Nephron (organoid): Measurements from ENCODE around the gene CLEC19A.
A peak's percentile ranks its signal among the peaks of the same experiment; 100 is the strongest.

Experiments used
- H3K27ac Mint-ChIP-seq, 3 experiments: 2 replicates each; pipeline ENCODE4 v1.8.0; 2020; ENCODE audit warnings: mixed read lengths in 3 of 3, mild to moderate bottlenecking in 2 of 3, moderate library complexity in 1 of 3
- H3K27me3 Mint-ChIP-seq: 2 replicates; pipeline ENCODE4 v1.8.0; 2021; ENCODE audit warnings: low read depth, mild to moderate bottlenecking, moderate library complexity, mixed read lengths
- H3K36me3 Mint-ChIP-seq: 2 replicates; pipeline ENCODE4 v1.8.0; 2020; ENCODE audit warnings: low read depth, mixed read lengths
- H3K4me1 Mint-ChIP-seq: 2 replicates; pipeline ENCODE4 v1.8.0; 2020; ENCODE audit warnings: mixed read lengths
- H3K4me3 Mint-ChIP-seq, 3 experiments: 2 replicates each; pipeline ENCODE4 v1.8.0; 2020; ENCODE audit warnings: mild to moderate bottlenecking in 3 of 3, mixed read lengths in 3 of 3, moderate library complexity in 2 of 3
- H3K9me3 Mint-ChIP-seq: 2 replicates; pipeline ENCODE4 v1.8.0; 2020; ENCODE audit warnings: mixed read lengths
- CTCF ChIP-seq, 3 experiments: fragments of 200-600 bp; sonication (generic); IDR thresholded peaks; one replicate each; pipeline ENCODE4 v1.5.0; 2021; ENCODE audit warnings: antibody characterized with exemption in 3 of 3; ENCODE audit not compliant: unreplicated experiment in 3 of 3

CLEC19A gene

GRCh38 chr16:19292186-19292585 is 6.7 kb downstream of the CLEC19A start:
- TF ChIP-seq CTCF (IDR thresholded peaks at IDR 0.05; ENCODE audit: unreplicated experiment in 3 of 3) = no peak
- Mint-ChIP-seq H3K4me1 (peaks cover 30% of the 10 kb centered on the region), H3K36me3 (no peaks in the 10 kb centered on the region), H3K4me3 (no peak overlapping the region), H3K27me3 (peaks cover 5% of the 10 kb centered on the region), H3K9me3 (no peaks in the 10 kb centered on the region), H3K27ac (no peak overlapping the region)

- peak overlapping the region in 2 of 3 experiments; percentile 62 to 83 for H3K27ac Mint-ChIP-seq
- peaks cover 30% of the 10 kb centered on the region for H3K4me1 Mint-ChIP-seq
- no peak for TF ChIP-seq CTCF (IDR thresholded peaks at IDR 0.05; ENCODE audit: unreplicated experiment in 3 of 3)
- no peaks in the 10 kb centered on the region for H3K9me3 Mint-ChIP-seq
- H3K36me3 Mint-ChIP-seq = no peaks in the 10 kb centered on the region
- peak overlapping the region in 1 of 3 experiments; percentile 9 for H3K4me3 Mint-ChIP-seq
- peaks cover 9% of the 10 kb centered on the region for H3K27me3 Mint-ChIP-seq
Measured at GRCh38 chr16:19294156-19294649, 8.7 kb downstream of the CLEC19A start.

DNA sequence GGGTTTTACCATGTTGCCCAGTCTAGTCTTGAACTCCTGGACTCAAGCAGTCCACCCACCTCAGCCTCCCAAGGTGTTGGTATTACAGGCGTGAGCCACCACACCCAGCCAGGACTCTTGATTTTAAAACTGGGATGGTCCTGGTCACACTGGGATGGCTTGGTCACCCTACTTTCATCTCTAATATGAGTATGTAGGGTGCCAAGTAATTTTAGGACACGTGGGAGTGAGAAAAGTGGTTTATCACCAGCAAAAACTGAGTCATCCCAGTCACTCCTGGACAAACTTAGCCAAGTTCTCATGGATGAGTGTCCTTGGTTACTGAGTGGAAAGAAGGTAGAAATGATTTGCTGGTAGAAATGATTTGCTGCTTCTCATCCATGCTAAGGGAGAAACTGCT is 9.9 kb downstream of the CLEC19A start:
- Mint-ChIP-seq H3K9me3 (no peaks in the 10 kb centered on the region), H3K36me3 (no peaks in the 10 kb centered on the region), H3K4me3 (no peak overlapping the region), H3K27me3 (peaks cover 9% of the 10 kb centered on the region), H3K4me1 (peaks cover 21% of the 10 kb centered on the region), H3K27ac (no peak overlapping the region)
- TF ChIP-seq CTCF (IDR thresholded peaks at IDR 0.05; ENCODE audit: unreplicated experiment in 3 of 3) = no peak

DNA sequence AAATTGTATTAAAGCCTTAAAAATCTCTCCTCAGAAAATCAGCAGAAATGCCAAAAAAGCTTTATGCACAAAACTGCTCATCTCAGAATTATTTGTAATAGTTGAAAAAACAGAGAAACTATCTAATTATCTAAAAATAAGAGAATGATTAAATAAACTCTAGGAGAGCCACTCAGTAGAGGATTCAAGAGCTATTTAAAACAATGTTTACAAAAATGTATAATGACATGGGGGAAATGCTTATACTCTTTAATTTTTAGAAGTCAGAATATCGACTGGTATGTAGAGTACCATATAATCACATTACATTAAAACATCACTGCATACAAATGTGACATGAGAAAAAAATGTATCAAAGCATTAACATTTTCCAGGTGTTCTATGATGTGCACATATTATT is 11.9 kb downstream of the CLEC19A start:
- no peak overlapping the region for H3K4me3 Mint-ChIP-seq
- no peaks in the 10 kb centered on the region for H3K36me3 Mint-ChIP-seq
- no peaks in the 10 kb centered on the region for H3K9me3 Mint-ChIP-seq
- H3K27ac Mint-ChIP-seq = no peak overlapping the region
- no peak for TF ChIP-seq CTCF (IDR thresholded peaks at IDR 0.05; ENCODE audit: unreplicated experiment in 3 of 3)
- H3K4me1 Mint-ChIP-seq = peaks cover 10% of the 10 kb centered on the region
- H3K27me3 Mint-ChIP-seq = peaks cover 4% of the 10 kb centered on the region

- Mint-ChIP-seq H3K9me3 (no peaks in the 10 kb centered on the region), H3K27ac (no peak overlapping the region), H3K4me3 (no peak overlapping the region)
Measured at GRCh38 chr16:19299565-19299964, 14.0 kb downstream of the CLEC19A start.

More at GRCh38 chr16:19299565-19299964, 14.0 kb downstream of the CLEC19A start:
- Mint-ChIP-seq H3K27me3 (peaks cover 4% of the 10 kb centered on the region), H3K36me3 (no peaks in the 10 kb centered on the region), H3K4me1 (peaks cover 3% of the 10 kb centered on the region)
- TF ChIP-seq CTCF (IDR thresholded peaks at IDR 0.05; ENCODE audit: unreplicated experiment in 3 of 3) = no peak
